Putamen (tissue), 1 donor: ENCODE results near the gene RPH3AL.

Source experiments
- DNase-seq: peaks from one replicate; pipeline ENCODE4 v3.0.0-alpha.2; 2016; ENCODE audit warnings: low spot score

Gene RPH3AL

GRCh38 chr17:300881-301280 lies 51.7 kb downstream of the RPH3AL start:
- no peak for DNase-seq

DNA sequence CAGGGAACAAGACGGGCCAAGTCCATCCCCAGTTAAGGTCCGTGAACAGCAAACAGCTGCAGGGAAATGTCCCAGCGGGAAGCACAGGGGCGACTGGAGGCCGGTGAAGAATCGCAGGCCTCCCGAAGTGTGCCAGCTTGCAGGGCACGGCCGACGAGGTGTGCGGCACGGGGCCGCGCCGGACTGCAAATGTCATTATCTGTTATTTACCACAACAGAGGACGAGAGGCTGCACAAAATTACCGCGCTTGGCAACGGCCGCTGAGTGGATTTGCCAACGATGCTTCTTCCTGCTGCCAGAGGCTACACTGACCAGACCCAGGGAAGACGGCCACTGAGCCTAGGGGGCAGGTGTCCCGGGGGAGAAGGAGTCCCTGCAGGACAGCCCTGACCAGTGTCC lies 53.1 kb downstream of the RPH3AL start:
- DNase-seq: no peak

GRCh38 chr17:298791-299450 lies 53.7 kb downstream of the RPH3AL start:
- DNase-seq: no peak

GRCh38 chr17:297758-298157 lies 54.8 kb downstream of the RPH3AL start:
- DNase-seq: no peak

DNA sequence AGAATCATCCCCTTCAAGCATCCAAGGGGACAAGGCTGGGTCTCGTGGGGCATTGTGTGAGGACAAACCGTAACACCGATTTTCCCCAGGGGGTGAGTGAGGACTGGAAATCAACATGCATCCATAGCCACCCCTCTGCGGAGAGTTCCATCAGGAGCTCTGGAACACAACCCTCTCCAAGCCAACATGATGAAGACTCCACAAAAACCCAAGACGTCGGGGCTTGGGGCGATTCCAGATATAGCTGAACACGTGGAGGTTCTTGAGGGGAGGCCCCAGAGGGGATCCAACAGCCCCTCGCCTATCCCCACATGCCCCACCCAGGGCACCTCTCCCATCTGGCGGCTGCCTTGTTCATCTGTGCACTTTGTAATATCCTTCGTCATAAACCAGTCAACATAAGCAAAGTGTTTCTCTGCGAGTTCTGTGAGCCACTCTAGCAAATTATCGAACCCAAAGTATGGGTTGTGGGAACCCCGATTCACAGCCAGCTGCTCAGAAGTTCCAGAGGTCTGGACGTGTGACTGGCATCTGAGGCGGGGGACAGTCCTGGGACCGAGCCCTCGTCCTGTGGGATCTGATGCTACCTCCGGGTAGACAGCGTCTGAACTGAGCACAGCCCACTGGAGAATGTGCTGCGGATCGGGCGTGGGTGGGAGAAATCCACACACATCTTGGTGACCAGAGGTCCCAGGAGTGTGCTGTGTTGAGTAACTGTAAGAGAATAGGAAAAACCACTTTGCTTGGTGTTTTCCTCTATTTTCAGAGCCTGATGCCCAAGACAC lies 55.5 kb downstream of the RPH3AL start:
- DNase-seq: no peak

DNA sequence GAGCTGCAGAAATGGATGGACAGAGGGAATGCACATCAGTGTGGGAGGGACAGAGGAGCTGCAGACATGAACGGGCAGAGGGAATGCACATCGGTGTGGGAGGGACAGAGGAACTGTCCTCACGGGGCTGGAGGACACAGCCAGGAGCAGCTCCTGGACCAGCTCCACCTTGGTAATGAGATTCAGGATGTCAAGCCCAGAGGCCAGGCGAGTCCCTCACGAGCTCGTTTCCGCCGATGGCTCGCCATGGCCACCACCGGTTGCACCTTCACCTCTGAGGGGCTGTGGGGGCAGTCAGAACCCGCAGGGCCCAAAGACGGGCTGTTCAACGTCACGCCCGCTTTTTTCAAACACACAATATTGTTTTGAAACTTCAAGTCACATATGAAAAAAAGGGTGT lies 56.2 kb downstream of the RPH3AL start:
- no peak for DNase-seq

GRCh38 chr17:292531-293382 lies 59.9 kb downstream of the RPH3AL start:
- no peak for DNase-seq

DNA sequence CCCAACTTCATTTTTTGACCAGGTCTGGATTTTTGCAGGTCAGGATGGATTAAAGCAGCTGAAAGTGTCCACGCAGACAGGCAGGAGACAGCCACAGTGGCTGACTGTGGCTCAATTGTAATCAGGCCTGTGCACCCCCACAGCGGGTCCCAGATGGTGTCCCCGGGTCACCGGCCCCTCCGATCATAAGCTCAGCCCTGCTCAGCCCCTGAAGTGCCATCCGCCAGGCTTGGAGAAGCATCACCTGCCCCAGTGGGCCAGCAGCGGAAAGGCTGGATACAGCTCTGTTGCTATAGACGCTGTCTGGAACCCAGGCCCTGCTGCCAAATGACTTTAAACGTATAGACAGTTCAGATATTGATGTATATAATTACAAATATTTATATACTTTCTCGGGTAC lies 60.6 kb downstream of the RPH3AL start:
- DNase-seq: no peak

- DNase-seq: no peak
Measured at GRCh38 chr17:291587-291986, 61.0 kb downstream of the RPH3AL start.

DNA sequence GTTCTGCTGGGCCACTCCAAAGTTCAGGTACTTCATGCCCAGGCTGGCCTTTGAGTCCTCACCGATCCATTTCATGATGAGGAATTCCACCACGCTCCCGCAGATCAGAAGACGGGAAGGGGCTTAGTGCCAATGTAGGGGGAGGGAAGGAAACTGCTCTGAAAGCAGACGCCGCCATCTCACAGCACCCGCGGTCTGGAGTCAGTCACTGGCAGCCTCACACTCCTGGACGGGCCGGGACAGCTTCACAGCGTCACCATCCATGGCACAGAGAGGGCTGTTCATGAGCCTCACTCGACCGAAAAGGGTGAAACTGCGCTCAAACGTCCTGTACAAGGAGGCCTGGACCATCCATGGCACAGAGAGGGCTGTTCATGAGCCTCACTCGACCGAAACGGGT lies 62.0 kb downstream of the RPH3AL start:
- DNase-seq: no peak

GRCh38 chr17:290121-290521 lies 62.5 kb downstream of the RPH3AL start:
- no peak for DNase-seq

DNA sequence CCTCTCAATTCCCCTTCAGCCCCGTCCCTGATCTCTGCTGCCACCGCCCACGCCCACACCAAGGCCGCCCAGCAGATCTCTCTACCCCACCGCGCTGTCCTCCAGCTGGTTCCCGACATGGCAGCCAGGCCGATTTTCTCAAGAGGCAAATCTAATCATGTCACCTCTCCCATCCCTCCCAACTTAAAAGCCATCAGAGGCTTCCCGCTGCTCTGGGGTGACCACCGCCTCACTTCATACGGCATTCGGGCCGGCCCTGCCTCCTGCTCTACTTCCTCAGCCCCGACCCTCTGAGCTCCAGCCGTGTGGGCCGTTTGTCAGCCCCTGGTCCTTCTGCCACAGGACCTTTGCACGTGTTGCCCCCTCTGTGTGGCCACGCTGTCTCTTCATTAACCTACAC lies 63.2 kb downstream of the RPH3AL start:
- DNase-seq: no peak

DNA sequence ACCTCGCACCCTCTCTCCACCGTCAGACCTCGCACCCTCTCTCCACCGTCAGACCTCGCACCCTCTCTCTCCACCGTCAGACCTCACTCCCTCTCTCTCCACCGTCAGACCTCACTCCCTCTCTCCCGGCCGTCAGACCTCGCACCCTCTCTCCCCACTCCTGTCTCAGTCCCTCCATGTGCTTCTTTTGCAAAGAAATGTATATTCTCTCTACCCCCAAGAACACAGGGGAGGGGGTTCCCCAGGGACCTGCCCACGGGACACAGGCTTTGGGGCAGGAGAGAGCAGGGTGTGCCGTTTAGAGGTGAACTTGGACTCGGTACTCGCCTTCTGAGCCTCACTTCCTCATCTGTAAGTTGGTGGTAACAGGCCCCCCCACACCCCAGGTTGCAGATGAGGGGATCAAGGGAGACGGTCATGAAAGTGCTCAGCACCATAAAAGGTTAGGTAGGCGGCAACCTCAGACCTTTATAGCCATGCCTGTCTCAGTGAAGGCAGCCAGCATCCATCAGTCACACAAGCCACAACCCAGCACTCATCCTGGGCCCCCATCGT lies 63.7 kb downstream of the RPH3AL start:
- no peak for DNase-seq

- no peak for DNase-seq
Measured at GRCh38 chr17:286571-286970, 66.0 kb downstream of the RPH3AL start.

- DNase-seq: no peak
Measured at GRCh38 chr17:285751-286422, 66.7 kb downstream of the RPH3AL start.

DNA sequence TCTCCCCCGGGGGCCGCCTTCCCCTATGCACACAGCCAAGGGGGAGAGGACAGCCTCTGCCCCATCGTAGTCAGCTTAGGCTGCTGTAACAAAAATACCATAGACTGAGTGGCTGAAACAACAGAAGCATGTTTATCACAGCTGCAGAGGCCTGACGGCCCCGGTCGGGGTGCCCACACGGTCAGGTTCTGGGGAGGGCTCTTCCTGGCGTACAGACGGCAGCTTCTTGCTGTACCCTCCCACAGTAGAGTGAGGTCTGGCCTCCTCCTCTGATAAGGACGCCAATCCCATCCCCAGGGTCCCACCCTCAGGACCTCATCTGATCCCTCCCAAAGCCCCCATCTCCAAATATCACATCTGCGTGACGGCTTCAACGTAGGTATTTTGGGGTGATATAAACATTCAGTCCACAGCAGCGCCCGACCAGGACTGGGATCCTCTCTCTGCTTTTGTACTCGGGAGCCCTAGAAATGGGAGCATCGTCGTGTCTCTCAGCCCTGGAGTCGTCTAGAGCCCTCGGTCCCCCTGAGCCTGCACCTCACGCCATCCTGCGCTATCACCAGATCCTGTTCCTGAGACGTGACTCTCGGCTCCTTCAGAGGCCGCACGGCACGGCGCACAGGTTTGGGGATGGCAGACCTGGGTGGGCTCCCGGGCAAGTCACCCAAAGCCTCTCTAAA lies 67.8 kb downstream of the RPH3AL start:
- DNase-seq: no peak

DNA sequence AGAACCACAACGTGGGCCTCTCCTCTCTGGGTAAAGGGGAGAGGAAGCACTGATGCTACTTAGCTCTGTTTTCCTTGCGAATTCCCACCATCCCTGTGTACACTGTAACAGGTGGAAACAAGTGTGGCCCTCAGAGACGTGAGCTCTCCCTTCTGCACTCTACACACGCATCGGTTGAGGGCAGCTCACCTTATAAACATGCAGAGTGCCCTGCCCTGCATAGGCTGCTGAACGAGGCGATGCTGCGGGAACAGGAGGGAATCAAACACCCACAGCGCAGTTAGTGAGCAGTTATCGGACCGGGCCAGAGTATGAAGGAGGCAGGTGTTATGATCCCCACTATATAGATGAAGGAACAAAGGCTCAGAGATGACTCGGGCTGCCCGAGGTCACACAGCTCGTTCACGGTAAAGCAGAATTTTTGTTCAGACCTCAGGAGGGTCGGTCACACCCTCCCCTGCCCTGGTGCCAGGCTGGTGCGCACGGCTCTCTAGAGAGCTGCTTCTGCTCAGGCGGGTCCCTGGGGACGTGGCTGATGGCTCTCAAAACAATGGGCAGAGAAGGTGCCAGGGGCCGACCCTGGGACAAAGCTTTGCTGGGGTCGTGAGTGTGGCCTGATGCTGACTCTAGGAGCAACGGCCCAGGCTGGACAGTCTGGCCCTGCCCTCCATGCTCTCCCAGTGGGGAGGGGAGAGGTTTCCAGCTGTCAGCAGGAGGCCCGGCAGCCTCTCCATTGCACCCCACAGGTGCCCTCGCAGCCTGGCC lies 68.5 kb downstream of the RPH3AL start:
- no peak for DNase-seq

DNA sequence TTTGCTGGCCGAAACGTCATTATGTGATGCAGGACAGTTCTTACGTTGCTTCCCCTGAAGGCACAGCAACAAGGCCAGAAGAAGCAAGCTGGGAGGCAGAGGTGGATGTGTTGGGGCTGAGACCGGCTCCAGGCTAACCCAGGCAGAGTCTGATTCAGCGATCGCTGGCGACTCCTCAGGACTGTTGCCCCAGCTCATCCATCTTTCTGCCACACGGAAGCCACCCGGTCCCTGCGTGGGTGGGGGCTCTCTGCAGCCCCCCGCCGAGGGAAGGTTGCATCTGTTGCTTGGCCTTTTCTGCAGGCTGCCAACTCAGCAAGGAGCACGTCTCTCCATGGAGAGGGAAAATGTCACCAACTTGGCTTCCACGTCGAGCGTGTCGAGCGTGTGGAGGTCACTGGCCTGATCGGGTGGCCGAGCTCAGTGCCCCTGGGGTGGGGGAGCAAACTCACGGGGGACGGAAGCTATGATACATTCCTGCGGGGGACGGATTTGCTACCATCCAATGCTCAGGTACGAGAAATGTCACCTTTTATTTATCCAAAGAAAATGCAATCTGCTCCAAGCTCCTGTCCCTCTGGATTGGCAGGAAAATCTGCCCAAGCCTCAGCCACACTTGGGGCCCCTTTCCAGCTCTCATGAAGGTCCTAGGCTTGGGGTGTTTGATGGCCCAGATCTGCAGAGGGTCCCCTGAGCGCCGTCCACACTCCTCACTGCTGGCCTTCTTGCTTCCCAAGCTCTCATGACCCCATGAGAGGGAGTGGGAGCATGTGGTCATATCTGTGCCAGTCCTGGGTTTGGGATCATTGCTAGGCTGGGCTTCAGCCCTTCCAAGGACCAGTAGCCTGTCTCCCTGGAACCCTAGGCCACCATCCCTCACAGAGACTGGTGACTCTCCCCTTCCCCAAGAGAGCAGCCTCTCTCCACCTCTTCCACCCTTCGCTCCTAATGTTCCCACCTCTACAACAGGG lies 69.4 kb downstream of the RPH3AL start:
- no peak for DNase-seq
